Measurements from ENCODE around the gene HSD3B2. TPM values are rescaled to one million over a fixed set of nuclear protein-coding genes. Genes with fewer than 3 reads are reported as not detected.

HSD3B2 gene
- not detected in 2 replicates for total RNA-seq

DNA sequence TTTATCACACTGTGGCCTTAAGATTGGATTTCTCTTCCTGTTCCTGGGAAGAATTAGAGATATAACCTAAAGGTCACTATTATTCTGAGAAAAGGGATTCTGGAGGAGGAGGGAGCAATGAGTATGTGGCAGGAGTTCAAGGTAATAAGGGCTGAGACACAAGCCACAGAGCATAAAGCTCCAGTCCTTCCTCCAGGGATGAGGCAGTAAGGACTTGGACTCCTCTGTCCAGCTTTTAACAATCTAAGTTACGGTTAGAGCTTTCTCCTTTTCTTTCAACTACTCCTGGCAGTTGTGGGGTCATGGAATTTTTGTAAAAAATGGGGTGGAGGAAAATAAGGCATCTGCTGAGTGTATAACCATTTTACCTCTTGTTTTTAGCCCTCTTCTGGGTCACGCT, at the start of gene HSD3B2:
HSD3B2 (plus strand) TSS at position 201 of the 400 bp plus-strand sequence. CDS start 270 bp downstream, outside the sequence.

DNA sequence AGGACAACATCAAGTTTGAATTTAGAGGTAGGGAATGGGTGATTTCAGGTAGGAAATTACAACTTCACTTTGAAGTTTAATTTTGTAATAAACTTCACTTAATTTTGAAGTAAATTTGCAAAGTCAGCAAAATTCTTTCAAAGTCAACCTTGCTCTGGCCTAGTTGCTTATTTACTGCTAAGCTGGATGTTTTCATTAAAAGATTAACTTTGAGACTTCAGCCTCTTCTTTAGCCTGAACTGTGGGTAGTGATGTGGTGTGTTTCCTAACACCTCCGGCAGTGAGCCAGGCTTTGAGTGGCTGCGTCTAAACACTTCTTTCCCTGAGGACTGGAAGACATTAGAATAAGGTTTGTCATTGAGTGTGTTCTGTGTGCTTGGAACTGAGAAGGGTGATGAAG, 46.4 kb upstream of the HSD3B2 start, which contains the start of gene HAO2:
HAO2 (plus strand) TSS at position 232 of the 400 bp plus-strand sequence. CDS start 12,301 bp downstream, outside the sequence.

Other genes starting within 250 kb of the HSD3B2 start
- not detected in 2 replicates for gene HAO2, start 46.4 kb upstream of the HSD3B2 start, total RNA-seq
- gene HSD3B1, start 92.1 kb downstream of the HSD3B2 start, total RNA-seq, result not detected in 2 replicates
- 23.3 and 24.5 TPM in 2 replicates for gene ZNF697, start 233.1 kb downstream of the HSD3B2 start, total RNA-seq

All from vein endothelial cell (primary cell).